ENCODE results near the gene SLC35A2.

GRCh38 chrX:48904180-48904579 lies 7.3 kb downstream of the SLC35A2 start:
- TF ChIP-seq, protein P1, sequence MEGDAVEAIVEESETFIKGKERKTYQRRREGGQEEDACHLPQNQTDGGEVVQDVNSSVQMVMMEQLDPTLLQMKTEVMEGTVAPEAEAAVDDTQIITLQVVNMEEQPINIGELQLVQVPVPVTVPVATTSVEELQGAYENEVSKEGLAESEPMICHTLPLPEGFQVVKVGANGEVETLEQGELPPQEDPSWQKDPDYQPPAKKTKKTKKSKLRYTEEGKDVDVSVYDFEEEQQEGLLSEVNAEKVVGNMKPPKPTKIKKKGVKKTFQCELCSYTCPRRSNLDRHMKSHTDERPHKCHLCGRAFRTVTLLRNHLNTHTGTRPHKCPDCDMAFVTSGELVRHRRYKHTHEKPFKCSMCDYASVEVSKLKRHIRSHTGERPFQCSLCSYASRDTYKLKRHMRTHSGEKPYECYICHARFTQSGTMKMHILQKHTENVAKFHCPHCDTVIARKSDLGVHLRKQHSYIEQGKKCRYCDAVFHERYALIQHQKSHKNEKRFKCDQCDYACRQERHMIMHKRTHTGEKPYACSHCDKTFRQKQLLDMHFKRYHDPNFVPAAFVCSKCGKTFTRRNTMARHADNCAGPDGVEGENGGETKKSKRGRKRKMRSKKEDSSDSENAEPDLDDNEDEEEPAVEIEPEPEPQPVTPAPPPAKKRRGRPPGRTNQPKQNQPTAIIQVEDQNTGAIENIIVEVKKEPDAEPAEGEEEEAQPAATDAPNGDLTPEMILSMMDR (conservative IDR thresholded peaks at IDR 0.05 in 1 of 2, IDR thresholded peaks at IDR 0.05 in 1 of 2; ENCODE audit: extremely low read depth in 1 of 2, insufficient read depth in 1 of 2, low read depth in 1 of 2, low read length in 2 of 2) = no peak
- no peak for TF ChIP-seq EZH2 (IDR thresholded peaks at IDR 0.05; ENCODE audit: borderline replicate concordance, low read length)

Data from mammary epithelial cell (primary cell).